HG03159 (cell line): Measurements from ENCODE around the gene IP6K2.

Experiments
- ATAC-seq: cut with Tn5 transposase; IDR thresholded peaks from one replicate; pipeline ENCODE4 v1.9.1; 2021; ENCODE audit warnings: mild to moderate bottlenecking, moderate library complexity; ENCODE audit not compliant: unreplicated experiment

Gene IP6K2

GRCh38 chr3:48692551-48692950, 24.5 kb downstream of the IP6K2 start:
- ATAC-seq, result no peak

- no peak for ATAC-seq
Measured at GRCh38 chr3:48690846-48691458, 26.1 kb downstream of the IP6K2 start.

GRCh38 chr3:48689384-48689783, 27.6 kb downstream of the IP6K2 start:
- no peak for ATAC-seq

GRCh38 chr3:48688737-48689075, 28.3 kb downstream of the IP6K2 start:
- ATAC-seq, result no peak

- no peak for ATAC-seq
Measured at GRCh38 chr3:48688032-48688736, 28.8 kb downstream of the IP6K2 start.

GRCh38 chr3:48687220-48687678, 29.8 kb downstream of the IP6K2 start:
- no peak for ATAC-seq

GRCh38 chr3:48686538-48687219, 30.3 kb downstream of the IP6K2 start:
- ATAC-seq, result no peak

- ATAC-seq, result peak; percentile 73
Measured at GRCh38 chr3:48685603-48686511, 31.2 kb downstream of the IP6K2 start, which contains the start of gene NCKIPSD. Gene NCKIPSD (minus strand): TSS chr3:48685915. CDS start chr3:48685807, 108 bp downstream.

- no peak for ATAC-seq
Measured at GRCh38 chr3:48685293-48685602, 31.8 kb downstream of the IP6K2 start.

GRCh38 chr3:48684480-48685143, 32.4 kb downstream of the IP6K2 start:
- no peak for ATAC-seq

- no peak for ATAC-seq
Measured at GRCh38 chr3:48684054-48684349, 33.0 kb downstream of the IP6K2 start.

GRCh38 chr3:48682786-48683185, 34.2 kb downstream of the IP6K2 start:
- ATAC-seq, result no peak

GRCh38 chr3:48681974-48682610, 34.9 kb downstream of the IP6K2 start:
- ATAC-seq, result no peak

GRCh38 chr3:48681541-48681880, 35.5 kb downstream of the IP6K2 start:
- ATAC-seq, result no peak

GRCh38 chr3:48680811-48681540, 36.0 kb downstream of the IP6K2 start:
- no peak for ATAC-seq

GRCh38 chr3:48679411-48680391, 37.3 kb downstream of the IP6K2 start:
- no peak for ATAC-seq

- ATAC-seq, result no peak
Measured at GRCh38 chr3:48678566-48679380, 38.2 kb downstream of the IP6K2 start.

- ATAC-seq, result no peak
Measured at GRCh38 chr3:48678056-48678455, 39.0 kb downstream of the IP6K2 start.
